ENCODE results near the gene FSIP1.

The FSIP1 gene

GRCh38 chr15:39618063-39618823, 164.4 kb downstream of the FSIP1 start:
- no peak for DNase-seq (ENCODE audit: low spot score)

GRCh38 chr15:39616731-39617455, 165.7 kb downstream of the FSIP1 start:
- DNase-seq (ENCODE audit: low spot score) = no peak

GRCh38 chr15:39613861-39614260, 168.8 kb downstream of the FSIP1 start:
- DNase-seq (ENCODE audit: low spot score) = no peak

DNA sequence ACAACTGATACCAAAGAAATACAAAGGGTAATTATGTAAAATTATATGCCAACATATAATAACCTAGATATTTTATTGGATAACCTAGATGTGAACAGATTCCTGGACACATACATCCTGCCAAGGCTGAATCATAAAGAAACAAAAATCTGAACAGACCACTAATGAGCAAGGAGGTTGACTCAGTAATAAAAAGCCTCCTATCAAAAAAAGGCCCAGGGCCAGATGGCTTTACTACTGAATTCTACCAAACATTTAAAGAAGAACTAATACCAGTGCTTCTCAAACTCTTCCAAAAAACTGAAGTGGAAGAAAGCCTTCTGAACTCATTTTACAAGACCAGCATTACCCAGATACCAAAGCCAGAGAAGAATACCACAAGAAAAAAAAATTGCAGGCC, 169.4 kb downstream of the FSIP1 start:
- no peak for DNase-seq (ENCODE audit: low spot score)

DNA sequence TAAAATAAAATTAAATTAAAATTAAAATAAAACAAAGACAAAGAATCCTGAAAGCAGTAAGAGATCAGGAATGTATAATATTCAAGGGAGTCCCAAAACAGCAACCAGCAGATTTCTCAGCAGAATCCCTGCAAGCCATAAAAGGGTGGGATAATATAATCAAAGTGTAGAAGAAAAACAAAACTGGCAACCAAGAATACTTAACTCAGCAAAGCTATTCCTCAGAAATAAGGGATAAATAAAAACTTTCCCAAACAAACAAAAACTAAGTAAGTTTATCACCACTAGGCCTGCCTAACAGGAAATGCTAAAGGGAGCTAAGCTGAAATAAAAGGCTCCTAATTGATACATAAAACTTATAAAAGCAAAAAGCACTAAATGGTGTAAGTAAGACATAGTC, 172.0 kb downstream of the FSIP1 start:
- DNase-seq (ENCODE audit: low spot score) = no peak

GRCh38 chr15:39609166-39609916, 173.3 kb downstream of the FSIP1 start:
- DNase-seq (ENCODE audit: low spot score) = no peak

DNA sequence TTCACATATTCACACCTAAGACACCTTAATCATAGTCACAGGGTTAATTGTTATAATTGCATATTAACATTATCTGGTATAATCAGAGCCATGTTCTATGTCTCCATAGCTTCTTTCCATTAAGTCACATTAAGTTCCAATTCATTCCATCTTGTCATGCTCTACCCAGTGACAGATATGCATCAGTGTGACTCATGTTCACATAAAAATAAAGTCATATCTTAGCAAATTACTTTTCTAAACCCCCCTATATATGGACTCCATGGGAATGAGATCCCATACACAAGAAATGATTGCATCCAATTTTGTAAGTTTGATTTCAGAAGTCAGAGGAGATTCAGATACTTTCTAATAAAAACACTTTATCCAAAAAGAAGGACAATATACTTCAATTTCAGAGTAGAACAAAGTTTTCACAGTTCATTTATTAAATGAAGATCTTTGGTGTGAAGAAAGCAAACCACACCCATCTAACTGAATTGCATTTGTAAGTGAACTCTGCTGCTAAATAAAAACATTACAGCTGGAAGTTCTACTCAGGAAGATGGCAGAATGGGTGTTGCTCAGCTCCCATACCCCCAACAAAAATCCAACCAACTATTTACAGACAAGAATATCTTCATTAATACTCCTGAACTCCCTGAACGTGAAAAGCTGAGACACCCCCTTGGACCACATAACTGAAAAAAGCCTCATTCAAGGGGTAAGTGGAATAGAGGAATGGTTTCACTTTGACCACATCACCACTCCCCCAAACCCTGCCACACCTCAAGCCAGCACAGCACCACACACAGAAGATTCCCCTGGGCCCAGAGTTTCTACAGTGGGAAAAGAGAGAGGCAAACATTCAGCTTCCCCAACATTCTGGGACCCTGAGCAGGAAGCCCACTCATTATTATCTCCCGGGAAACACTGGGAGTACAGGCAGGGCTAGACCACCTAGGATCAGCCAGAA, 174.2 kb downstream of the FSIP1 start:
- no peak for DNase-seq (ENCODE audit: low spot score)

DNA sequence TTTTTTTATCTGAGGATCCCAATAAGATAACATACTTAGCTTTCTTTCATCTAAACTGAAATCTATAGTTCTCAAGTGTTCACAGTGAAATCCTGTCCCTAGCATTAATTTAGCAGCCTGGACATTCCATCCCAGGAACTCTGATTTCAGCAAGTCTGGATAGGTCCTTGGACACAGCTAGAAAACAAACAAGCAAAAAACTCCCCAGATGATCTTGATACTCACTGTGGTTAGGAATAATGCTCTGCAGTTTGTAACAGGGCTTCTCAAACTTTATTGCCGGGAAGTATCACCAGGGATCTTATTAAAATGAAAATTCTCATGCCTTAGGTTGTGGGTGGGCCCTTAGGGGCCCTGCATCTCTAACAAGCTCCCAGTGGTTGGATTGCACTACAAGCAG, 177.5 kb downstream of the FSIP1 start:
- no peak for DNase-seq (ENCODE audit: low spot score)

- no peak for DNase-seq (ENCODE audit: low spot score)
These were observed 180.5 kb downstream of the FSIP1 start for GRCh38 chr15:39602143-39602542.

DNA sequence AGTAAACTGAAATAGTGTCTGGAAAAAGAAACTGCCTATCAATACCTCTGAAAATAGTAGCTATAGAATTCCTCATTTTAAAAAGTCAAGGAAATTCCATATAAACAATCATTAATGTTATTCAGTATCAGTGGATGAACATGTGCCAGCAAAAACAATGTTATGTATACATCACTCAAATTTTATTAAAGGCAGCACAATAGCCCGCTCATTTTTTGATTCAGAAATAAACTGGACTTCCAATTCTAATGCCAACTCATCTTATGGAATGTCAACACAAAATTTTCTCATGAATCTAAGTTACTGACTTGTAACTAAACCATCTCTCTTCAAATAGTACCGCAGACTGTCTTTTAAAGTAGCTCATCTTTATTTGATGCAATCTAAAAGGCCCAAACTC, 182.8 kb downstream of the FSIP1 start:
- DNase-seq (ENCODE audit: low spot score) = no peak

GRCh38 chr15:39598958-39599845, 183.4 kb downstream of the FSIP1 start:
- no peak for DNase-seq (ENCODE audit: low spot score)

- no peak for DNase-seq (ENCODE audit: low spot score)
These were observed 184.3 kb downstream of the FSIP1 start for GRCh38 chr15:39598186-39598850.

GRCh38 chr15:39597751-39598185, 184.9 kb downstream of the FSIP1 start:
- no peak for DNase-seq (ENCODE audit: low spot score)

DNA sequence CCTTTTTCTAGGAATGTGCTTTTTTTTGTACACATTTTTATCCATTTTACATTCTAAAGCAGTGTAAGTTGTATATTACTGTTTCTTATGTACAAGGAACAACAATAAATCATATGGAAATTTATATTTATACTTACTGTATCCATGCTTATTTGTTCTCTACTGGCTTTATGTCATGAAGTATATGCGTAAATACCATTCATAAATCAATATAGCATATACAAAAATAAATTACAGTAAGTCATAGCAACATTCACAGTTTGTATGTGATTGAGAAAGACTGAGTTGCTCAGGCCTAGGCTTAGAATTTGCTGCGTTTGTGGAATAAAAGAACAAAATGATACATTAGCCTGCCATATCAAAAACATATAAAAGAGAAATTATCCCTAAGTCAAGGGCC, 185.3 kb downstream of the FSIP1 start:
- no peak for DNase-seq (ENCODE audit: low spot score)

- no peak for DNase-seq (ENCODE audit: low spot score)
These were observed 186.1 kb downstream of the FSIP1 start for GRCh38 chr15:39596358-39597051.

- DNase-seq (ENCODE audit: low spot score) = no peak
These were observed 187.1 kb downstream of the FSIP1 start for GRCh38 chr15:39595338-39596221.

- DNase-seq (ENCODE audit: low spot score) = no peak
These were observed 187.9 kb downstream of the FSIP1 start for GRCh38 chr15:39594446-39595337.

Data from GM03348 (cell line).